Measurements from ENCODE around the gene PRKD2.
"Not testable (repeated sequence)": the region's sequence is repeated elsewhere in the genome, so short reads cannot be mapped to it uniquely, and the experiment has no call there.

The PRKD2 gene

DNA sequence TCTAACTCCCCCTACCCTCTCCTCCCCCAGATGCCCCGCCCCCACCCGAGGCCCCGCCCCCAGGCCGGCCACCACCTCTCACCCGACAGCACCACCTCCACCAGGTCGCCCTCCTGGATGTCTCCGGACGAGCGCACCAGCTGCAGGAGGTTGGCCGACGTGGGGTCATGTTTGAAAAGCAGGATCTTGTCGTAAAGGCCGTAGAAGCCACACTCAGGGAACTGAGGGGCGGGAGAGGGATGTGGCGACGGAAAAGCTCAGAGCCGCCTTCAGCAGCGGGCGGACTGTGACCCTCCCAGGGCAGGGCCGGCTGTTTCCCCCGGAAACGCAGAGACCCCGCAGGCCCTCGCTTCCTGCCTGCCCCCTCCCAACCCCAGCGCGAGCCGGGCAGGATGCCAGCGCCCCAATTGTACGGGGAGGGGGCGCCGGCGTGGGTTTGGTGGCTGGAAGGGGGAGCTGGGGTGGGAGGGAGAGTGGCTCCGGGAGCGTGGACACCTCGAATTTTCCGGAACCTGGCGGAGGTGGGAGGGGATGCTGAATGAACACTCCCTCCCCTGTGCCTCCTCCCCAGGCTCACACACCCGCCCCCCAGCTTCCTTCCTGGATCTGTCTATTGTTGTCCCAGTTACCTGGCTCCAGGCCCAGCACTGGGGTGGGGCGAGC lies 3.0 kb downstream of the PRKD2 start:
- peak; percentile 82 to 91 for DNase-seq (ENCODE audit: low read depth in 2 of 2)
- TF ChIP-seq, protein P1, sequence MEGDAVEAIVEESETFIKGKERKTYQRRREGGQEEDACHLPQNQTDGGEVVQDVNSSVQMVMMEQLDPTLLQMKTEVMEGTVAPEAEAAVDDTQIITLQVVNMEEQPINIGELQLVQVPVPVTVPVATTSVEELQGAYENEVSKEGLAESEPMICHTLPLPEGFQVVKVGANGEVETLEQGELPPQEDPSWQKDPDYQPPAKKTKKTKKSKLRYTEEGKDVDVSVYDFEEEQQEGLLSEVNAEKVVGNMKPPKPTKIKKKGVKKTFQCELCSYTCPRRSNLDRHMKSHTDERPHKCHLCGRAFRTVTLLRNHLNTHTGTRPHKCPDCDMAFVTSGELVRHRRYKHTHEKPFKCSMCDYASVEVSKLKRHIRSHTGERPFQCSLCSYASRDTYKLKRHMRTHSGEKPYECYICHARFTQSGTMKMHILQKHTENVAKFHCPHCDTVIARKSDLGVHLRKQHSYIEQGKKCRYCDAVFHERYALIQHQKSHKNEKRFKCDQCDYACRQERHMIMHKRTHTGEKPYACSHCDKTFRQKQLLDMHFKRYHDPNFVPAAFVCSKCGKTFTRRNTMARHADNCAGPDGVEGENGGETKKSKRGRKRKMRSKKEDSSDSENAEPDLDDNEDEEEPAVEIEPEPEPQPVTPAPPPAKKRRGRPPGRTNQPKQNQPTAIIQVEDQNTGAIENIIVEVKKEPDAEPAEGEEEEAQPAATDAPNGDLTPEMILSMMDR (IDR thresholded peaks at IDR 0.05; ENCODE audit: low read depth, low read length) = no peak
- H3K4me3 ChIP-seq (replicated peaks in 1 of 2; ENCODE audit: low read depth in 2 of 2, low read length in 2 of 2) = peak overlapping the region; percentile 69 to 75

DNA sequence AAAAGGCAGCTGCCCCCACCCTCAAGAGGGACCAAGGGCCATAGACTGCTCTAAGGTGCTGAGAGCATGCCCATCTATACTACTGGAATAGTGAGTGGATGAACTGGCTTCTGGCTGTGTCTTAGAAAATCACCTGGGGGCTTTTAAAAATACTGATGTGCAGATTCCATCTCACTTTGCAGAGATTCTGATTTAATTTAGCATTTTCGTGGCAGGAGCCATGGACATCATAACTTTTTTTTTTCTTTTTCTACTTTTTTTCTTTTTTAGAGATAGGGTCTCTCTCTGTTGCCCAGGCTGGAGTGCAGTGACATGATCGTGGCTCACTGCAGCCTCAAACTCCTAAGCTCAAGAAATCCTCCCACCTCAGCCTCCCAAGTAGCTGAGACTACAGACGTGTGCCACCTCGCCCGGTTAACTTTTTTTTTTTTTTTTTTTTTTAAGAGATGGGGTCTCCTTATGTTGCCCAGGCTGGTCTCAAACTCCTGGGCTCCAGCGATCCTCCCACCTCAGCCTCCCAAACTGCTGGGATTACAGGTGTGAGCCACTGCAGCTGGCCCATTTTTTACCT lies 4.1 kb downstream of the PRKD2 start:
- not testable (repeated sequence) for DNase-seq (ENCODE audit: low read depth in 2 of 2); H3K4me3 ChIP-seq (replicated peaks in 1 of 2; ENCODE audit: low read depth in 2 of 2, low read length in 2 of 2)

DNA sequence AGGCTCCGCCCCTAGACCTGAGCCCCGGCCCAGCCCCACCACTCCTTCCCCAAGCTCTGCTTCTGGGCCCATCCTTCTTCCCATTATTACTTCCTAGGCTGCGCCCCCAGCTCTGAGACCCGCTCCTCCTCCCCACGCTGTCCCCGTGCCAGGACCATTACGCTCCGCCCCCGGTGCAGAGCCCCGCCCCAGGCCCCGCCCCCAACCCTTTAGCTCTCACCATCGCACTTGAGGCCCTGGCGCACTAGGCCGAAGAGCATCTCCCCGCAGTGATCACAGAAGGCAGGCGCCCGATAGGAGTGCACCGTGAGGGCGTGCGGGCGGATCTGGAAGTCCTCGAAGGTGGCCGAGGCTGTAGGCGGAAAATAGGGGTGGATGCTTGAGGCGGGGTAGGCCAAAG lies 6.2 kb downstream of the PRKD2 start:
- H3K4me3 ChIP-seq (replicated peaks in 1 of 2; ENCODE audit: low read depth in 2 of 2, low read length in 2 of 2) = no peak overlapping the region
- DNase-seq (ENCODE audit: low read depth in 2 of 2) = no peak
- TF ChIP-seq, protein P1 (IDR thresholded peaks at IDR 0.05; ENCODE audit: low read depth, low read length) = no peak

DNA sequence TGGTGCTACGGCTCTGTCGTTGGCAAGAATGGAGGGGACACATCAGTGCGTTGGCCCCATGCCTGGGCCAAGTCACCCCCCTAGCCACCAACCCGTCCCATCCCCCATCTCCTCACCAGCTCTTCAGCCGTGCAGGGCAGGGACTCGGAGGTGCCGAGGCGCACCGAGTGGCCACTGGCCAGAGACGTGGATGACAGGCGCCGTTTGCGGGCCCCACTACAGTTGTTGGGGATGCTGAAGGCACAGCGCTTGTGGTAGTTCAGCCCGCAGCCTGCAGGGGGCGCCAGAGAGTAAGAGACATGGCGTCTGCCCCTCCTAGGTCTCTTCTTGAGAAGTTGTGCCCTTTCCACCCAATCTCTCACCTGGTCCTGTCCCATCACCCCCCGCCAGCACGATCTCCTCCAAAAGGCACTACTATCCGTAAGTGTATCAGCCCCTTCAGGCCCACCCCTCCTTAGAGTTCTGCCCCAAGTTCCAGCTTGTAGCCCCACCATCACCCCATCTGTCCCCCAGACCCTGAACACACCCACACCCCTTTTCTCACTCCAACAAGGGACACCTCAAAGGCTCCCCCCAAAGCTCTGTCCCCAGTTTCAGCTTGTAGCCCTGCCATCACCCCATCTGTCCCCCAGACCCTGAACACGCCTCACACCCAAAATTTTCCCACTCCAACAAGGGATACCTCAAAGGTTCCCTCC lies 12.4 kb downstream of the PRKD2 start:
- DNase-seq (ENCODE audit: low read depth in 2 of 2) = peak; percentile 55 to 59
- no peak overlapping the region for H3K4me3 ChIP-seq (replicated peaks in 1 of 2; ENCODE audit: low read depth in 2 of 2, low read length in 2 of 2)
- TF ChIP-seq, protein P1 (IDR thresholded peaks at IDR 0.05; ENCODE audit: low read depth, low read length) = peak; percentile 94

DNA sequence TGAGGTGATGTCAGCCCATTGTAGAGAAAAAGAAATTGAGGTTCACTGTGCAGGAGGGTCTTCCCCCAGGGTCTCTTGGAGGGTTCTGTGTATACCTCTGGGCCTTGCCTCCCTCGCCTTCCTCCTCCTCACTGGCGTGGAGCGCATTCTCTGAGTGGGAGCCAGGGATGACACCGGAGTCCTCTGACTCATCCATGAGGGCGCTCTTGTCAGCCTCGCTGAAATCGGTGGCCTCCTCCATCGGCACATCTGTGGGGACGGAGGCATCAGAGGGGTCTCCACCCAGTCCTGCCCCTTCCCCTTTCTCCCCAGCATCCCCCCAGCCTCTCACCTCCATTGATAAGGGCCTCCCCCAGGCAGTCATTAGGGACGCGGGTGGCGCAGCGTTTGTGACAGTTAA lies 16.2 kb downstream of the PRKD2 start:
- DNase-seq (ENCODE audit: low read depth in 2 of 2) = no peak
- TF ChIP-seq, protein P1 (IDR thresholded peaks at IDR 0.05; ENCODE audit: low read depth, low read length) = no peak

DNA sequence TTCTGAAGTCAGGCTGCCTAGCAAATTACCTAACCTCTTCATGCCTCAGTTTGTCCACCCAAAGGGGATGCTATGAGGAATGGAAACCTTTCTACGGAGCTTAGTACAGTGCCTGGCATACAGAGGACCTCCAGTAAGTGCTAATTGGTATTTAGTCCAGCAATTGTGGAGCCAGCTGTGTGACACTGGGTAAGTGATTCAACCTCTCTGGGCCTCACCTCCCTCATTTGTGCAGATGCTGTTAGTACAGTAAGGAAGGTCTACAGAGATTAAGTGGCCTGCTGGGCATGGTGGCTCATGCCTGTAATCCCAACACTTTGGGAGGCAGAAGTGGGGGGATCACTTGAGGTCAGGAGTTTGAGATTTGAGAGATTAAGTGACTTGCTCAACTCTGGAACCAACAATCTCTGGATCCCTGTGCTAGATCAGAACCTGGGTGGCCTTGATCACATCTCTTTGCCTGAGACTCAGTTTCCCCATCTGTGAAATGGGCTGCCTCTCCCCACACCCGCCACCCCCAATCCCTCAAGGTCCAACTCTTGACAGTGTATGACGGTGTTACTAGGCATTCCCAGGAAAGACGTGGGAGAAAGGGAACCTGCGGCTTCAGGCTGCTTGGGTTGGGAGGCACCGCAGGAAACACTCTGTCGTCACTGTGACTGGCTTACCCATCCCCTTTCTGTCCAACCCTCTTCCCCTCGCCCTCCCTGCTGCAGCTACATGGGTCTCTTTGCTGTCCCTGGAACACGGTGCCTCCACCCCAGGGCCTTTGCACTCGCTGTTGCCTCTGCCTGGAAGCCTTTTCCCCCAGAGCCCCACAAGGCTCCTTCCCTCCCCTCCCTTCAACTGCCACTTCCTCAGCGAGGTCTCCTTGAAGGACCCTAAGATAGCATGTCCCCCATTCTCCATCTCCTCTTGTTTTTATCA lies 18.3 kb downstream of the PRKD2 start:
- no peak for DNase-seq (ENCODE audit: low read depth in 2 of 2)
- TF ChIP-seq, protein P1 (IDR thresholded peaks at IDR 0.05; ENCODE audit: low read depth, low read length) = no peak
- H3K4me3 ChIP-seq (replicated peaks in 1 of 2; ENCODE audit: low read depth in 2 of 2, low read length in 2 of 2) = no peak overlapping the region

More for the DNA sequence above, 16.2 kb downstream of the PRKD2 start:
- H3K4me3 ChIP-seq (replicated peaks in 1 of 2; ENCODE audit: low read depth in 2 of 2, low read length in 2 of 2) = no peak overlapping the region

Measured in cardiac fibroblast (primary cell).